OCI-LY7 (cell line): ENCODE measurements around the gene MPZL3. TPM values are rescaled to one million over a fixed set of nuclear protein-coding genes. Genes with fewer than 3 reads are reported as not detected.
"Not testable (repeated sequence)": the region's sequence is repeated elsewhere in the genome, so short reads cannot be mapped to it uniquely, and the experiment has no call there.

Source experiments
- BruUV-seq: library from RNA; stranded (reverse); fragments of 400-500 nt; replicated peaks from 2 replicates; lab custom pipeline; 2021; lab: Mats Ljungman, UMichigan
- CTCF ChIA-PET: fragments of 300-600 bp; sonication (Branson Sonifier 250); formaldehyde crosslinking; loops from one replicate; lab custom pipeline; 2022; ENCODE audit warnings: antibody characterized with exemption; ENCODE audit not compliant: unreplicated experiment; lab: Charles Lee
- POLR2A ChIA-PET: fragments of 300-600 bp; sonication (Branson Sonifier 250); formaldehyde crosslinking; loops from one replicate; lab custom pipeline; 2022; ENCODE audit warnings: antibody characterized with exemption; lab: Charles Lee
- DNase-seq: peaks from one replicate; pipeline ENCODE4 v3.0.0-alpha.2; 2015; ENCODE audit warnings: low spot score
- H2AFZ ChIP-seq: fragments of 200-600 bp; sonication (generic), shearing (Covaris generic); 2 replicates; pipeline ENCODE4 v1.6.1; 2014; ENCODE audit warnings: mild to moderate bottlenecking, antibody characterized with exemption, low read length, moderate library complexity
- H3K27ac ChIP-seq: fragments of 200-600 bp; sonication (generic); 2 replicates; pipeline ENCODE4 v1.5.1; 2014; ENCODE audit warnings: mixed run types, low read depth, mild to moderate bottlenecking, moderate library complexity, low read length, inconsistent platforms; ENCODE audit not compliant: poor library complexity, severe bottlenecking
- H3K36me3 ChIP-seq: fragments of 200-600 bp; sonication (generic); 2 replicates; pipeline ENCODE4 v1.6.1; 2014; ENCODE audit warnings: mild to moderate bottlenecking, antibody characterized with exemption, low read length, moderate library complexity, mixed read lengths; ENCODE audit not compliant: insufficient read depth
- H3K4me1 ChIP-seq: fragments of 200-600 bp; sonication (generic); 2 replicates; pipeline ENCODE4 v1.5.1; 2014; ENCODE audit warnings: mild to moderate bottlenecking, low read length; ENCODE audit not compliant: insufficient read depth, poor library complexity, severe bottlenecking
- H3K4me2 ChIP-seq: fragments of 200-600 bp; sonication (generic); 2 replicates; pipeline ENCODE4 v1.6.1; 2014; ENCODE audit warnings: mild to moderate bottlenecking, low read length
- H3K4me3 ChIP-seq: fragments of 200-600 bp; sonication (generic); 2 replicates; pipeline ENCODE4 v1.5.1; 2014; ENCODE audit warnings: mild to moderate bottlenecking, low read depth, low read length; ENCODE audit not compliant: poor library complexity, severe bottlenecking
- H3K79me2 ChIP-seq: fragments of 200-600 bp; sonication (generic); 2 replicates; pipeline ENCODE4 v1.6.1; 2016; ENCODE audit warnings: low read depth, mild to moderate bottlenecking, low read length, moderate library complexity, mixed read lengths; ENCODE audit not compliant: insufficient read depth
- H3K9me2 ChIP-seq: fragments of 200-600 bp; sonication (generic); 2 replicates; pipeline ENCODE4 v1.6.1; 2016; ENCODE audit warnings: mild to moderate bottlenecking, low read length, mixed read lengths; ENCODE audit not compliant: insufficient read depth
- H3K9me3 ChIP-seq: fragments of 200-600 bp; sonication (generic); 2 replicates; pipeline ENCODE4 v1.6.1; 2014; ENCODE audit warnings: mild to moderate bottlenecking, mixed run types, low read length, mixed read lengths
- H4K20me1 ChIP-seq: fragments of 200-600 bp; sonication (generic); 2 replicates; pipeline ENCODE4 v1.6.1; 2014; ENCODE audit warnings: mild to moderate bottlenecking, antibody characterized with exemption, low read length, moderate library complexity, mixed read lengths; ENCODE audit not compliant: insufficient read depth
- EZH2phosphoT487 ChIP-seq: fragments of 200-600 bp; sonication (generic); IDR thresholded peaks from 2 replicates; pipeline ENCODE4 v1.6.1; 2018; ENCODE audit warnings: low read depth, borderline replicate concordance, mild to moderate bottlenecking, mixed run types, antibody characterized with exemption, low read length, moderate library complexity, mixed read lengths
- intact Hi-C: fragments of 100-400 bp; cut with micrococcal nuclease; formaldehyde crosslinking; loops from one replicate; pipeline ENCODE4 v1.10.0; 2022; ENCODE audit not compliant: unreplicated experiment
- total RNA-seq, 2 experiments: library from RNA; depleted of rRNA in 1 of 2; stranded (reverse); fragments of >200 nt in 1 of 2; shearing (Covaris generic) in 1 of 2; gene quantifications; 2 replicates each; pipeline ENCODE4 v1.2.3, GENCODE V29; 2014 to 2022
- TF ChIP-seq, protein P1 (sequence below): fragments of 200-600 bp; sonication (generic); conservative IDR thresholded peaks from 2 replicates; pipeline ENCODE4 v1.5.1; 2014; ENCODE audit warnings: mild to moderate bottlenecking, antibody characterized with exemption, low read length, moderate library complexity, mixed read lengths

The MPZL3 gene
- total RNA-seq, 2 experiments from 2014 or later, result 1.9 to 5.8 TPM

DNA sequence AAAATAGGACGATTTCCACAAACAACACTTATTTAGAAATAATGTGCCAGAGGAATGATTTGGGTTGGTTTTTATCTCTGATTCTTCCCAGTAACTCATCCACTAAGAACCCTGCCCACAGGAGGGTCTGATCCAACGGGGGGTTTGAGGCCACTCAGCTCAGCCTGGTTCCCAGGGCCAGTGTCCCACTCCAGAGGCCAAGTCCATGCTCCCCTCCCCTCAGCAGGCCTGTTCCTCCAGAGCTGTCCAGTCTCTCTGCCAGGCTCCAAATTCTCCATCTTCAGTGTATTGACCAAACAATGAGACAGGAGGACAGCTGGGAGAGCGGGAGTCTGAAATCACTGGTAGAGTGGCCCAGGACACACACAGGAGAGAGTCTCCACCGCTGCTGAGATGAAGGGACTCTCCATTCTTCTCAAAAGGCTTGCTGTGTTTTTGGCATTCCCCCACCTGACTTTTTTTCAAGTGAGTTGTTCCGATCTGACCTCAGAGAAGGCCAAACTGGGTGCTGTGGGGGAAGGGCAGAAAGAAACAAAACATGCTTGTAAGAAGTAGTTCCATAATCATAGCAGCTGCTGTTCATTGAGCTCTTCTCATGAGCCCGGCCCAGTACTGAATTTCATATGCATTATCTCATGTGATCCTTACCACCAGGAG lies 58.1 kb downstream of the MPZL3 start:
- BruUV-seq, result no TSS peak
- no peaks in the 10 kb centered on the region for H3K36me3 ChIP-seq
- 0 out of 2 replicates have a peak, but pooled peaks cover 4% of the 10 kb centered on the region for H3K9me3 ChIP-seq
- CTCF ChIA-PET, result no interaction called here
- H3K27ac ChIP-seq, result no peak overlapping the region
- H2AFZ ChIP-seq, result no peak overlapping the region
- no peaks in the 10 kb centered on the region for H4K20me1 ChIP-seq
- POLR2A ChIA-PET, result no interaction called here
- DNase-seq, result no peak
- H3K4me2 ChIP-seq, result no peak overlapping the region
- no peaks in the 10 kb centered on the region for H3K4me1 ChIP-seq
- no peaks in the 10 kb centered on the region for H3K79me2 ChIP-seq
- TF ChIP-seq, protein P1, sequence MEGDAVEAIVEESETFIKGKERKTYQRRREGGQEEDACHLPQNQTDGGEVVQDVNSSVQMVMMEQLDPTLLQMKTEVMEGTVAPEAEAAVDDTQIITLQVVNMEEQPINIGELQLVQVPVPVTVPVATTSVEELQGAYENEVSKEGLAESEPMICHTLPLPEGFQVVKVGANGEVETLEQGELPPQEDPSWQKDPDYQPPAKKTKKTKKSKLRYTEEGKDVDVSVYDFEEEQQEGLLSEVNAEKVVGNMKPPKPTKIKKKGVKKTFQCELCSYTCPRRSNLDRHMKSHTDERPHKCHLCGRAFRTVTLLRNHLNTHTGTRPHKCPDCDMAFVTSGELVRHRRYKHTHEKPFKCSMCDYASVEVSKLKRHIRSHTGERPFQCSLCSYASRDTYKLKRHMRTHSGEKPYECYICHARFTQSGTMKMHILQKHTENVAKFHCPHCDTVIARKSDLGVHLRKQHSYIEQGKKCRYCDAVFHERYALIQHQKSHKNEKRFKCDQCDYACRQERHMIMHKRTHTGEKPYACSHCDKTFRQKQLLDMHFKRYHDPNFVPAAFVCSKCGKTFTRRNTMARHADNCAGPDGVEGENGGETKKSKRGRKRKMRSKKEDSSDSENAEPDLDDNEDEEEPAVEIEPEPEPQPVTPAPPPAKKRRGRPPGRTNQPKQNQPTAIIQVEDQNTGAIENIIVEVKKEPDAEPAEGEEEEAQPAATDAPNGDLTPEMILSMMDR, result no peak
- TF ChIP-seq EZH2phosphoT487, result no peak
- no peaks in the 10 kb centered on the region for H3K9me2 ChIP-seq
- H3K4me3 ChIP-seq, result no peak overlapping the region
- intact Hi-C loops, result loop anchor here (10.0 kb wide), 1 partner anchor 371 kb away; the partner anchor contains the start of gene IFT46

DNA sequence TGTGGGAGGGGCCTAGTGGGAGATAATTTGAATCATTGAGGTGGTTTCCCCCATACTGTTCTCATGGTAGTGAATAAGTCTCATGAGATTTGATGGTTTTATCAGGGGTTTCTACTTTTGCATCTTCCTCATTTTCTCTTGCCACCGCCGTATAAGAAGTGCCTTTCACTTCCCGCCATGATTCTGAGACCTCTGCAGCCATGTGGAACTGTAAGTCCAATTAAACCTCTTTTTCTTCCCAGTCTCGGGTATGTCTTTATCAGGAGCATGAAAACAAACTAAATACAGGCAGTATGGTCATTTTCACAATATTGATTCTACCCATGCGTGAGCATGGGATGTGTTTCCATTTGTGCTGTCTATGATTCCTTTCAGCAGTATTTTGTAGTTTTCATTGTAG lies 59.3 kb downstream of the MPZL3 start:
- intact Hi-C loops, result loop anchor here (10.0 kb wide), 1 partner anchor 372 kb away; the partner anchor contains the start of gene IFT46
- H3K36me3 ChIP-seq, BruUV-seq, H3K9me2 ChIP-seq, H3K79me2 ChIP-seq, H2AFZ ChIP-seq, POLR2A ChIA-PET, DNase-seq, H3K4me2 ChIP-seq, H3K9me3 ChIP-seq, H3K4me1 ChIP-seq, H3K27ac ChIP-seq, H4K20me1 ChIP-seq, CTCF ChIA-PET, H3K4me3 ChIP-seq: not testable (repeated sequence)

DNA sequence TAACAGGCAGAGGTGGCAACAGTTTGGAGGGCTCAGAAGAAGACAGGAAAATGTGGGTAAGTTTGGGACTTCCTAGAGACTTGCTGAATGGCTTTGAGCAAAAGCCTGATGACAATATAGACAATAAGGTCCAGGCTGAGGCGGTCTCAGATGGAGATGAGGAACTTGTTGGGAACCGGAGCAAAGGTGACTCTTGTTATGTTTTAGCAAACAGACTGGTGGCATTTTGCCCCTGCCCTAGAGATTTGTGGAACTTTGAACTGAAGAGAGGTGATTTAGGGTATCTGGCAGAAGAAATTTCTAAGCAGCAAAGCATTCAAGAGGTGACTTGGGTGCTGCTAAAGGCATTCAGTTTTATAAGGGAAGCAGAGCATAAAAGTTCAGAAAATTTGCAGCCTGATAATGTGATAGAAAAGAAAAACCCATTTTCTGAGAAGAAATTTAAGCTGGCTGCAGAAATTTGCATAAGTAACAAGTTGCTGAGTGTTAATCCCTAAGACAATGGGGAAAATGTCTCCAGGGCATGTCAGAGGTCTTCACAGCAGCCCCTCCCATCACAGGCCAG lies 61.1 kb downstream of the MPZL3 start:
- H3K9me2 ChIP-seq, H4K20me1 ChIP-seq, H3K4me1 ChIP-seq, H3K36me3 ChIP-seq, H3K27ac ChIP-seq, POLR2A ChIA-PET, H3K4me3 ChIP-seq, H2AFZ ChIP-seq, H3K9me3 ChIP-seq, H3K79me2 ChIP-seq, DNase-seq, CTCF ChIA-PET, H3K4me2 ChIP-seq, BruUV-seq: not testable (repeated sequence)
- intact Hi-C loops, result loop anchor here (10.0 kb wide), 1 partner anchor 374 kb away; the partner anchor contains the start of gene IFT46
